Parathyroid adenoma (tissue), 2 donors: ENCODE results near the gene ADCY2.
A peak's percentile ranks its signal among the peaks of the same experiment; 100 is the strongest.

Experiments used
- H2AFZ ChIP-seq: fragments of 300-600 bp; sonication (generic); one replicate; pipeline ENCODE4 v1.7.0; 2017; ENCODE audit warnings: antibody characterized with exemption, mild to moderate bottlenecking
- H3K27ac ChIP-seq: fragments of 300-600 bp; sonication (generic); one replicate; pipeline ENCODE4 v1.7.0; 2017
- H3K27me3 ChIP-seq: fragments of 300-600 bp; sonication (generic); one replicate; pipeline ENCODE4 v1.7.0; 2017; ENCODE audit warnings: low read length; ENCODE audit not compliant: control insufficient read depth, insufficient read depth
- H3K36me3 ChIP-seq: fragments of 300-600 bp; sonication (generic); one replicate; pipeline ENCODE4 v1.7.0; 2017; ENCODE audit warnings: low read length; ENCODE audit not compliant: control insufficient read depth, insufficient read depth
- H3K4me1 ChIP-seq: fragments of 300-600 bp; sonication (generic); one replicate; pipeline ENCODE4 v1.7.0; 2017; ENCODE audit warnings: control low read depth
- H3K4me2 ChIP-seq: fragments of 300-600 bp; sonication (generic); one replicate; pipeline ENCODE4 v1.7.0; 2017; ENCODE audit warnings: low read length
- H3K4me3 ChIP-seq: fragments of 300-600 bp; sonication (generic); one replicate; pipeline ENCODE4 v1.7.0; 2017; ENCODE audit warnings: low read depth, low read length
- H3K79me2 ChIP-seq: fragments of 300-600 bp; sonication (generic); one replicate; pipeline ENCODE4 v1.7.0; 2017; ENCODE audit warnings: control low read depth
- H3K9ac ChIP-seq: fragments of 300-600 bp; sonication (generic); one replicate; pipeline ENCODE4 v1.7.0; 2017; ENCODE audit warnings: mild to moderate bottlenecking
- H3K9me3 ChIP-seq: fragments of 300-600 bp; sonication (generic); one replicate; pipeline ENCODE4 v1.7.0; 2017; ENCODE audit warnings: low read length; ENCODE audit not compliant: control insufficient read depth
- CTCF ChIP-seq: fragments of 300-600 bp; sonication (generic); IDR thresholded peaks from one replicate; pipeline ENCODE4 v1.7.0; 2017; ENCODE audit warnings: antibody characterized with exemption, mild to moderate bottlenecking
- donor health status: primary hyperparathyroidism.

ADCY2 gene

GRCh38 chr5:7851240-7851592, 455.3 kb downstream of the ADCY2 start:
- no peak for TF ChIP-seq CTCF
- Histone ChIP-seq H3K4me2 (peak overlapping the region; percentile 86), H3K27ac (peak overlapping the region; percentile 90), H3K4me1 (peaks cover 16% of the 10 kb centered on the region), H2AFZ (peak overlapping the region; percentile 90), H3K9me3 (no peaks in the 10 kb centered on the region), H3K27me3 (no peaks in the 10 kb centered on the region), H3K36me3 (no peaks in the 10 kb centered on the region), H3K79me2 (no peaks in the 10 kb centered on the region), H3K9ac (no peak overlapping the region), H3K4me3 (peak overlapping the region; percentile 73)

DNA sequence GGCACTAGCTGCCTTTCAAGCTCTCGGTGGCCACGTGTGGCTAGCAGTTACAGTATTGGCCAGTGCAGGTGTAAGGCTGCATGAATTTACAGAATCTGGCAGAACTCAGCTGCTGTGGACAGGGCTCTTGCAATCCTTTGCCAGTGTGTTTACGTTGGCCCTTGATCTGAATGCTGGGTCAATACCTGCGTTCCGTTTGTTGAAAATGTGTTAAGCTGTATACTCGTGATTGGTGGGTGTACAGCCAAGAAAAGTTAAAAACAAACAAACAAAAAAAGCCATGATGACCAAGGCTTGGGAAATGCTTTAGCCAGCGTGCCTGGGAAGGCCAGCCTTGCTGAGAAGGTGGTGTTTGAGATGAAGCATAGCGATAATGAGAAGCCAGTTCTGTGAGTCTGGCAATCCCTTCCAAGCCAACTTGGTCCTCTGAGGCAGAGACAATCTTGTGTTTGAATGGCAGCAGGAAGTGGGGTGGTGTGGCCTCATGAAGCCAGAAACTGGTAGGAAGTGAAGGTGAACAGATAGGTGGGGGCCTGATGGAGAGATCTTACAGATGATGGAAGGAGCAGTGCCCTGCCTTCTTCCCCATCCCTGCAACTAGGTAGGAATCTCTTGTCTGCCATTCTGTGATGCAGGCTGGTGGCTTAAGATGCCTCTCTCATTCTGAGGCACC, 455.8 kb downstream of the ADCY2 start:
- H3K79me2 ChIP-seq: no peaks in the 10 kb centered on the region
- no peaks in the 10 kb centered on the region for H3K36me3 ChIP-seq
- peak overlapping the region; percentile 73 for H3K4me3 ChIP-seq
- H3K4me1 ChIP-seq: peaks cover 16% of the 10 kb centered on the region
- H2AFZ ChIP-seq: peak overlapping the region; percentile 90
- no peaks in the 10 kb centered on the region for H3K27me3 ChIP-seq
- peak overlapping the region; percentile 90 for H3K27ac ChIP-seq
- H3K4me2 ChIP-seq: peak overlapping the region; percentile 86
- TF ChIP-seq CTCF: no peak
- no peaks in the 10 kb centered on the region for H3K9me3 ChIP-seq
- H3K9ac ChIP-seq: no peak overlapping the region

DNA sequence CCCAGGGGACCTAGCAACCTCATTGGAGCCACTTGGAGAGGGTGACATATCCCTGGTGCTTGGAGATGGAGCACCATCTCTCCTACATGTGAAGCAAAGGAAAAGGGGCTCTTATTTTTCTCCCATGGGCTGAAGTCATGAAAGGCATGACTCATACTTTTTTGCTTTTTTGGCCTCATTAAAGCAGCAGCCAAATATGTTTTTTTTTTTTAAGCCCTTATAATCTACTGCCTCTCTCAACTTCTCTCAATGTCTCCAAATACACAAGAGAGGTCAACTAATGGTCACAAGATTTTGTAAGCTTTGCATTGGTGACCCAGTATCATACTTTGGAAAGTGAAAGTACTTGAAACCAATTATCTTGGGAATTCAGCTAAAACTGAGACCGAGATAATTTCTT, 456.6 kb downstream of the ADCY2 start:
- Histone ChIP-seq H2AFZ (no peak overlapping the region), H3K9ac (no peak overlapping the region), H3K27ac (peak overlapping the region; percentile 90), H3K27me3 (no peaks in the 10 kb centered on the region), H3K36me3 (no peaks in the 10 kb centered on the region), H3K4me2 (peak overlapping the region; percentile 86), H3K79me2 (no peaks in the 10 kb centered on the region), H3K4me1 (peaks cover 21% of the 10 kb centered on the region), H3K4me3 (peak overlapping the region; percentile 10), H3K9me3 (no peaks in the 10 kb centered on the region)
- TF ChIP-seq CTCF: no peak

- H3K36me3 ChIP-seq: no peaks in the 10 kb centered on the region
- no peak overlapping the region for H3K9ac ChIP-seq
- no peaks in the 10 kb centered on the region for H3K79me2 ChIP-seq
- H3K4me3 ChIP-seq: no peak overlapping the region
- no peak overlapping the region for H2AFZ ChIP-seq
- TF ChIP-seq CTCF: no peak
- no peak overlapping the region for H3K4me2 ChIP-seq
- no peaks in the 10 kb centered on the region for H3K9me3 ChIP-seq
- H3K27me3 ChIP-seq: no peaks in the 10 kb centered on the region
- H3K27ac ChIP-seq: no peak overlapping the region
- H3K4me1 ChIP-seq: peaks cover 26% of the 10 kb centered on the region
These were observed 457.1 kb downstream of the ADCY2 start for GRCh38 chr5:7852988-7853387.

DNA sequence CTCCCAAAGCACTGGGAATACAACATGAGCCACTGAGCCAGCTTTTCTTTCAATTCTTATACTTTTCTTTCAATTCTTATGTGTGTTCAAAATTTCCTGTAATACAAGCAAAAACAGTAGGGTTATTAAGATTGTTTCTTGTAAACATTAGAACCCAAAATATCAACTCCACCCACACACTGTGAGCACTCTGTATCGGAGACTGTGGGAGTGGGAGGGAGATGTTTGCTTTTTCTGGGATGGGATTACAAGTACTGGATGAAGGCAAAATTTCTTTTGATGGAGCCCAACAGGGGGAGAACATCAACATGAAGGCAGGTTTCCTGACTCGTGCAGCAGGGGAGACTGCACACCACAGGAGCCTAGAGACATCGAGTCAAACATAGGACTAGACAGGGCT, 459.7 kb downstream of the ADCY2 start:
- no peak overlapping the region for H3K9ac ChIP-seq
- TF ChIP-seq CTCF: no peak
- H3K4me1 ChIP-seq: peaks cover 24% of the 10 kb centered on the region
- no peaks in the 10 kb centered on the region for H3K79me2 ChIP-seq
- H3K27ac ChIP-seq: no peak overlapping the region
- peak overlapping the region; percentile 0 for H2AFZ ChIP-seq
- no peak overlapping the region for H3K4me2 ChIP-seq
- H3K4me3 ChIP-seq: no peak overlapping the region
- no peaks in the 10 kb centered on the region for H3K36me3 ChIP-seq
- no peaks in the 10 kb centered on the region for H3K27me3 ChIP-seq
- no peaks in the 10 kb centered on the region for H3K9me3 ChIP-seq
